Keratinocyte (primary cell): ENCODE data around the gene IL17RC. TPM values are rescaled to one million over a fixed set of nuclear protein-coding genes. Genes with fewer than 3 reads are reported as not detected.
"Not testable (repeated sequence)": the region's sequence is repeated elsewhere in the genome, so short reads cannot be mapped to it uniquely, and the experiment has no call there.

Source experiments
- DNase-seq: peaks from one replicate; pipeline ENCODE4 v3.0.0-alpha.2; 2011; ENCODE audit warnings: low read depth, missing footprints, low spot score
- FAIRE-seq: peaks from 2 replicates; lab custom pipeline; 2011; peaks lifted over from hg19 to GRCh38; lab: Jason Lieb, UNC
- H2AFZ ChIP-seq: 2 replicates; pipeline ENCODE4 v1.6.0; 2012; ENCODE audit warnings: low read length, control low read depth, inconsistent platforms; ENCODE audit not compliant: control insufficient read depth
- H3K27ac ChIP-seq: 2 replicates; pipeline ENCODE4 v1.5.1; 2011; ENCODE audit warnings: low read length; ENCODE audit not compliant: control insufficient read depth, insufficient read depth
- H3K27me3 ChIP-seq: 3 replicates; pipeline ENCODE4 v1.6.0; 2011; ENCODE audit warnings: low read length; ENCODE audit not compliant: control insufficient read depth, insufficient read depth; ENCODE audit errors: extremely low read depth
- H3K36me3 ChIP-seq, 2 experiments: 2 replicates in 1 of 2; 3 replicates in 1 of 2; pipeline ENCODE4 v1.5.1; 2011; ENCODE audit warnings: low read length in 2 of 2, mild to moderate bottlenecking in 1 of 2; ENCODE audit not compliant: control insufficient read depth in 2 of 2, insufficient read depth in 2 of 2; ENCODE audit errors: extremely low read depth in 1 of 2
- H3K4me1 ChIP-seq: 3 replicates; pipeline ENCODE4 v1.5.1; 2011; ENCODE audit warnings: low read length; ENCODE audit not compliant: control insufficient read depth, insufficient read depth; ENCODE audit errors: extremely low read depth
- H3K4me2 ChIP-seq: 3 replicates; pipeline ENCODE4 v1.6.0; 2011; ENCODE audit warnings: low read depth, low read length; ENCODE audit not compliant: control insufficient read depth, insufficient read depth; ENCODE audit errors: extremely low read depth
- H3K4me3 ChIP-seq, 3 experiments: fragments of 200-600 bp in 1 of 3; sonication (generic) in 1 of 3; 2 replicates in 2 of 3; 3 replicates in 1 of 3; pipeline ENCODE4 v1.5.1; 2011 to 2016; ENCODE audit warnings: low read length in 3 of 3, mild to moderate bottlenecking in 3 of 3, control low read depth in 2 of 3, inconsistent platforms in 1 of 3, low read depth in 1 of 3, mixed read lengths in 1 of 3, mixed run types in 1 of 3, moderate library complexity in 1 of 3; ENCODE audit not compliant: control insufficient read depth in 2 of 3, insufficient read depth in 2 of 3; ENCODE audit errors: extremely low read depth in 1 of 3
- H3K79me2 ChIP-seq: 2 replicates; pipeline ENCODE4 v1.6.0; 2012; ENCODE audit warnings: low read length; ENCODE audit not compliant: control insufficient read depth, insufficient read depth
- H3K9ac ChIP-seq: 3 replicates; pipeline ENCODE4 v1.6.0; 2011; ENCODE audit warnings: low read length; ENCODE audit not compliant: control insufficient read depth, insufficient read depth; ENCODE audit errors: extremely low read depth
- H3K9me1 ChIP-seq: 3 replicates; pipeline ENCODE4 v1.6.0; 2011; ENCODE audit warnings: low read length; ENCODE audit not compliant: control insufficient read depth, insufficient read depth; ENCODE audit errors: extremely low read depth
- H3K9me3 ChIP-seq: 2 replicates; pipeline ENCODE4 v1.5.1; 2012; ENCODE audit warnings: low read depth, low read length; ENCODE audit not compliant: control insufficient read depth
- H4K20me1 ChIP-seq: 3 replicates; pipeline ENCODE4 v1.6.0; 2011; ENCODE audit warnings: low read length; ENCODE audit not compliant: control insufficient read depth, insufficient read depth; ENCODE audit errors: extremely low read depth
- EZH2 ChIP-seq: IDR thresholded peaks from one replicate; pipeline ENCODE4 v1.6.1; 2012; ENCODE audit warnings: inconsistent platforms, mild to moderate bottlenecking, low read length, moderate library complexity
- dilution Hi-C: fragments of 300-500 bp; cut with MboI; formaldehyde crosslinking; loops from one replicate; pipeline ENCODE4 v1.7.0; 2020; ENCODE audit warnings: low sequenced_read_pairs; ENCODE audit not compliant: extremely low pct_ligation_motif_present
- polyA plus RNA-seq, 5 experiments: library from polyadenylated mRNA; depleted of rRNA in 3 of 5; stranded (reverse) in 3 of 5; stranded (forward) in 1 of 5; unstranded in 1 of 5; fragments of >200 nt; gene quantifications; 1 replicate in 1 of 5; 2 replicates in 3 of 5; 3 replicates in 1 of 5; pipeline versions ENCODE4 v1.2.1 to v1.2.3, GENCODE V29; 2011 to 2012; ENCODE audit warnings: missing spikeins in 2 of 5, low read depth in 1 of 5, low replicate concordance in 1 of 5
- TF ChIP-seq, protein P1 (sequence below), 3 experiments: IDR thresholded peaks in 1 of 3; conservative IDR thresholded peaks in 1 of 3; optimal IDR thresholded peaks in 1 of 3; 2 replicates in 2 of 3; 3 replicates in 1 of 3; pipeline versions ENCODE3 to v1.5.1; 2011; ENCODE audit warnings: low read length in 3 of 3, mild to moderate bottlenecking in 3 of 3, moderate library complexity in 2 of 3, control low read depth in 1 of 3, inconsistent platforms in 1 of 3; ENCODE audit not compliant: insufficient read depth in 2 of 3; ENCODE audit errors: extremely low read depth in 1 of 3

Gene IL17RC
- polyA plus RNA-seq, 1 donor (not counting 4 experiments of a cell fraction or from before 2014, with no cell fraction given), result 6.3 TPM

DNA sequence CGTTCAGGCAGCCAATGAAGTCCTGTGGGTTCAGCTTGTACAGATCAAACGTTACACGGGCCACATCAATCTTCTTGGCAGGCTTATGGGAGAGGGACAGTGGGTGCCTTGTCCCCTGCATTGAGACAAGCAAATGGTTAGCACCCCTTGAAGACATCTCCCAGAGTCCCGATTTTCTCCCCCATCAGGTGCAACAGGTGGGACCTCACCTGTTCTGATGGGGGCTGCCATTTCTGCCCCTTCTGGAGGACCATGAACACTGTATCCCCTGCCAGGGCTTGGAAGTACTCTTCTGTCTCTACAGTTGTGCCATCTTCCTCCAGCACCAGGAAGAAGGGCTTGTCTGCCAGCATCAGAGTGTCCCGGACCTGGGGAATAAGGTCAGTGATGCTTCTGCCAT, 46.9 kb upstream of the IL17RC start:
- H3K27me3 ChIP-seq, result no peaks in the 10 kb centered on the region
- H3K4me2 ChIP-seq, result no peak overlapping the region
- TF ChIP-seq, protein P1, sequence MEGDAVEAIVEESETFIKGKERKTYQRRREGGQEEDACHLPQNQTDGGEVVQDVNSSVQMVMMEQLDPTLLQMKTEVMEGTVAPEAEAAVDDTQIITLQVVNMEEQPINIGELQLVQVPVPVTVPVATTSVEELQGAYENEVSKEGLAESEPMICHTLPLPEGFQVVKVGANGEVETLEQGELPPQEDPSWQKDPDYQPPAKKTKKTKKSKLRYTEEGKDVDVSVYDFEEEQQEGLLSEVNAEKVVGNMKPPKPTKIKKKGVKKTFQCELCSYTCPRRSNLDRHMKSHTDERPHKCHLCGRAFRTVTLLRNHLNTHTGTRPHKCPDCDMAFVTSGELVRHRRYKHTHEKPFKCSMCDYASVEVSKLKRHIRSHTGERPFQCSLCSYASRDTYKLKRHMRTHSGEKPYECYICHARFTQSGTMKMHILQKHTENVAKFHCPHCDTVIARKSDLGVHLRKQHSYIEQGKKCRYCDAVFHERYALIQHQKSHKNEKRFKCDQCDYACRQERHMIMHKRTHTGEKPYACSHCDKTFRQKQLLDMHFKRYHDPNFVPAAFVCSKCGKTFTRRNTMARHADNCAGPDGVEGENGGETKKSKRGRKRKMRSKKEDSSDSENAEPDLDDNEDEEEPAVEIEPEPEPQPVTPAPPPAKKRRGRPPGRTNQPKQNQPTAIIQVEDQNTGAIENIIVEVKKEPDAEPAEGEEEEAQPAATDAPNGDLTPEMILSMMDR (optimal IDR thresholded peaks at IDR 0.05 in 1 of 3, IDR thresholded peaks at IDR 0.05 in 1 of 3, conservative IDR thresholded peaks at IDR 0.05 in 1 of 3; ENCODE audit: extremely low read depth in 1 of 3, insufficient read depth in 2 of 3, low read length in 3 of 3), result no peak
- TF ChIP-seq EZH2, result no peak
- dilution Hi-C loops, result no loop called here
- no peaks in the 10 kb centered on the region for H3K9me3 ChIP-seq
- DNase-seq (no peak), FAIRE-seq (no peak)
- H4K20me1 ChIP-seq, result no peaks in the 10 kb centered on the region
- no peaks in the 10 kb centered on the region for H3K79me2 ChIP-seq
- no peaks in the 10 kb centered on the region for H3K9me1 ChIP-seq
- H3K27ac ChIP-seq, result no peak overlapping the region
- H3K36me3 ChIP-seq, result no peaks in the 10 kb centered on the region
- H3K4me1 ChIP-seq, result peaks cover 3% of the 10 kb centered on the region
- H3K4me3 ChIP-seq, result no peak overlapping the region
- H2AFZ ChIP-seq, result no peak overlapping the region
- no peak overlapping the region for H3K9ac ChIP-seq

DNA sequence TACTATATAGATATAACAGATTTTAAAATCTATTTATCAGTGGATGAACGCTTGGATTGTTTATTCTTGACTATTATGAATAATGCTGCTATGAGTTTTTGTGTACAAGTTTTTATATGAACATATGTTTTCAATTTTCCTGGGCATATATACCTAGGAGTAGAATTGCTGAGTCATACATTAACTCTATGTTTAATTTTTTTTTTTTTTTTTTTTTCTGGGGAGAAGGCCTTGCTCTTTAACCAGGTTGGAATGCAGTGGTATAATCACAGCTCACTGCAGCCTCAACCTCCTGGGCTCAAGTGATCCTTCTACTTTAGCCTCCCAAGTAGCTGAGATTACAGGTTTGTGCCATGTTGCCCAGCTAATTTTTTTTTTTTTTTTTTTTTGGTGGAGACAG, 45.9 kb upstream of the IL17RC start:
- H3K36me3 ChIP-seq, result no peaks in the 10 kb centered on the region
- peak overlapping the region; percentile 13 for H3K27ac ChIP-seq
- FAIRE-seq (no peak), DNase-seq (no peak)
- H3K9me1 ChIP-seq, result no peaks in the 10 kb centered on the region
- no peaks in the 10 kb centered on the region for H3K79me2 ChIP-seq
- no peak overlapping the region for H2AFZ ChIP-seq
- H3K4me3 ChIP-seq, result no peak overlapping the region
- no peak overlapping the region for H3K9ac ChIP-seq
- dilution Hi-C loops, result no loop called here
- H4K20me1 ChIP-seq, result no peaks in the 10 kb centered on the region
- no peaks in the 10 kb centered on the region for H3K27me3 ChIP-seq
- H3K4me2 ChIP-seq, result no peak overlapping the region
- no peaks in the 10 kb centered on the region for H3K9me3 ChIP-seq
- no peak for TF ChIP-seq EZH2
- TF ChIP-seq, protein P1 (optimal IDR thresholded peaks at IDR 0.05 in 1 of 3, IDR thresholded peaks at IDR 0.05 in 1 of 3, conservative IDR thresholded peaks at IDR 0.05 in 1 of 3; ENCODE audit: extremely low read depth in 1 of 3, insufficient read depth in 2 of 3, low read length in 3 of 3), result no peak
- peaks cover 3% of the 10 kb centered on the region for H3K4me1 ChIP-seq

DNA sequence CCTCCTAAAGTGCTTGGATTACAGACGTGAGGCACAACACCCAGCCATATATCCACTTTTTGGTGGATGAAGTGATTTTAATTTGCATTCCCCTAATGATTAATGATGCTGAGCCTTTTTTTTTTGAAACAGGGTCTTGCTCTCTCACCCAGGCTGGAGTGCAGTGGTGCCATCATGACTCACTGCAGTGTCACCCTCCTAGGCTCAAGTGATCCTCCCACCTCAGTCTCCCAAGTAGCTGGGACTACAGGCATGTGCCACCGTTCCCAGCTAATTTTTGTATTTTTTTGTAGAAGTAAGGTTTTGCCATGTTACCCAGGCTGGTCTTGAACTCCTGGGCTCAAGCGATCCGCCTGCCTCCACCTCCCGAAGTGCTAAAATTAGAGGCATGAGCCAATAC, 44.8 kb upstream of the IL17RC start:
- H4K20me1 ChIP-seq, H3K79me2 ChIP-seq, H3K9me3 ChIP-seq, H3K36me3 ChIP-seq, H3K4me2 ChIP-seq, DNase-seq, H3K4me3 ChIP-seq, H3K9me1 ChIP-seq, H3K4me1 ChIP-seq, FAIRE-seq, H2AFZ ChIP-seq, H3K9ac ChIP-seq, H3K27ac ChIP-seq, H3K27me3 ChIP-seq, dilution Hi-C loops: not testable (repeated sequence)
